Measurements from ENCODE around the gene SSH2. TPM values are rescaled to one million over a fixed set of nuclear protein-coding genes. Genes with fewer than 3 reads are reported as not detected.

The SSH2 gene
- total RNA-seq, 1 donor from 2014 or later, result 74.8 TPM

GRCh38 chr17:29582772-29583171 is 347.3 kb downstream of the SSH2 start:
- DNase-seq (ENCODE audit: extremely low read depth, low read depth, low spot score), result no peak

GRCh38 chr17:29582254-29582765 is 347.7 kb downstream of the SSH2 start:
- DNase-seq (ENCODE audit: extremely low read depth, low read depth, low spot score), result no peak

DNA sequence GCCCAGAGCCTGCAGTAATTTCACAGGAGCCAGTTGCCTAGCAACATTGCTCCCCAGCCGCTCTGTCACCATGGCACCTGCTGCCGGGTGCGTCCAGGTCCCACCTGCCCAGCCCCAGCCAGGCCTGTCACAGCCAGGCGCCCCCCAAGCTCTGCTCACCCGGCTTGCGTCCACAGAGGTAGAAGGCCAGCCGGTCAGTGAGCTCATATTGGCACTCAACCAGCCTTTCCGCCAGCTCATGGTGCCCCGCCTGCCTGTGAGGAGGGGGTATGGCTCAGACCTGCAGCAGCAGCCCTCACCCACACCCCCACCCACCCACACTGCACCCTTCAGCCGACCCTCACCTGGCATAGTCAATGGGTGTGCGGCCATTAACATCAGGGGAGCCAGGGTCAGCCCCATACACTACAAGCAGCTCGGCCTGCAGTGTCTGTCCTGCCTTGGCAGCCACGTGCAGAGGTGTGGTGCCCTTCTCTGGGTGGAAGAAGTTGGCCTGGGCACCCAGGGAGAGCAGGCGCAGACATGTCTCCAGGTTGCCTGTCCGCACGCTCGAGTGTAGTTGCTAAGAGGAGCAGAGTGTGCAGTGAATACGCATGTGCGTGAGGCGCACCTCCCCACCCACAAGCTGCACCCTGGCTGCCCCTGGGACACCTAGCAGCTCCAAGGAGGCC is 348.3 kb downstream of the SSH2 start:
- DNase-seq (ENCODE audit: extremely low read depth, low read depth, low spot score), result no peak

- peak; percentile 45 for DNase-seq (ENCODE audit: extremely low read depth, low read depth, low spot score)
Observed at GRCh38 chr17:29579866-29580771, 349.9 kb downstream of the SSH2 start.

DNA sequence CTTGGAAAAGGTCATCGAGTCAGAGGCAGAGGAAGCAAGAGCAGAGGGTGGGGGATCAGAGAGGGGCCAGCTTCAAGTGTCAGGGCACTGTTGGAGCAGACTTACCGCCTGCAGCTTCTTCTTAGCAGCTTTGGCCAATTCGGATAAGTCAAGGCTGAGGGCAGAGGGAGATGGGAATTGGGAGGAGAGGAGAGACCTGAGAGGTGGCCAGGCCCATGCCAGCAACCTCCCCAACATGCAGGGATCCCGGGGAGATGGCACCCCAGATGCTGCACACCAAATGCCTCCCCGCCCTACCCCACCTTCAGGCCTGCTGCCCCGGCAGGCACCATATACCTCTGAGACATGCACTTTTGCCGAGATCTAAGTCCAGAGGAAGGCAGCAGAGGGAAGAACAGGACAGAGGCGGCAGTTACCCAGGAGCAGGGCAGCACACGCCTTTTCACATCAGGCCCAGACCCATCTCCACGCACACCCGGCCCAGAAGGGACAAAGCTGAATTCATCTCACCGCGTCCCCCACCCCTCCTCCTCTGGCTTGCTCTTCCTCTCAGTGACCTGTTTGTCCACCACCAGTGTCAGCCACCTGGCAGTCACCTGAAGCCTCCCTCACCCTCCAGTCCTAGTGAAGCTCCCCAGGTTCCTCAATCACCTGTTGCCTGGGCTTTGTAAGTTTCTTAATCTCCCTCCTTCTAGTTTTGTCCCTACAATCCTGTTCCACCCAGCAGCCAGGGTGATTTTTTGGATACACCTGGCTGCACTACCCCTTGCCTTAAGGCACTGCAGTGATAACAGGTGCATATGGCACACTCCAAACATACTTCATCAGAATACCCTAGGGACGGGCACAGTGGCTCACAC is 351.2 kb downstream of the SSH2 start:
- no peak for DNase-seq (ENCODE audit: extremely low read depth, low read depth, low spot score)

GRCh38 chr17:29577385-29578211 is 352.4 kb downstream of the SSH2 start:
- DNase-seq (ENCODE audit: extremely low read depth, low read depth, low spot score), result no peak

DNA sequence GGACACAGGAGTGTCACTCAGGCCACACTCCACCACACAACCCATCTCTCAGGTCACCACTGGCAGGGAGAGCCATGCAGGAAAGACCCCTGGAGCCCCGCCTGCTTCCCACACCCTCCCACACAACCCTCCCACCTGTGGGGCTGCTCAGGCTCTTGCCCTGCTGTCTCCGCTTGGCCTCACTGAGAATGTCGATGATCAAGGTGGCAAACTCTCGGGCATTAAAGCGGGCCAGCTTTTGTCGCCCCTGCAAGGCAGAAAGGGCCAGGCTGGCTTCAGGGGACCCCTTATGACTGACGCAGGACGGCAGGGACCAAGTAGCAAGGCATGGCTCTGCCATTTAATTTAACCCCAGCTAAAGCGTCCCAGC is 353.0 kb downstream of the SSH2 start:
- DNase-seq (ENCODE audit: extremely low read depth, low read depth, low spot score), result no peak

DNA sequence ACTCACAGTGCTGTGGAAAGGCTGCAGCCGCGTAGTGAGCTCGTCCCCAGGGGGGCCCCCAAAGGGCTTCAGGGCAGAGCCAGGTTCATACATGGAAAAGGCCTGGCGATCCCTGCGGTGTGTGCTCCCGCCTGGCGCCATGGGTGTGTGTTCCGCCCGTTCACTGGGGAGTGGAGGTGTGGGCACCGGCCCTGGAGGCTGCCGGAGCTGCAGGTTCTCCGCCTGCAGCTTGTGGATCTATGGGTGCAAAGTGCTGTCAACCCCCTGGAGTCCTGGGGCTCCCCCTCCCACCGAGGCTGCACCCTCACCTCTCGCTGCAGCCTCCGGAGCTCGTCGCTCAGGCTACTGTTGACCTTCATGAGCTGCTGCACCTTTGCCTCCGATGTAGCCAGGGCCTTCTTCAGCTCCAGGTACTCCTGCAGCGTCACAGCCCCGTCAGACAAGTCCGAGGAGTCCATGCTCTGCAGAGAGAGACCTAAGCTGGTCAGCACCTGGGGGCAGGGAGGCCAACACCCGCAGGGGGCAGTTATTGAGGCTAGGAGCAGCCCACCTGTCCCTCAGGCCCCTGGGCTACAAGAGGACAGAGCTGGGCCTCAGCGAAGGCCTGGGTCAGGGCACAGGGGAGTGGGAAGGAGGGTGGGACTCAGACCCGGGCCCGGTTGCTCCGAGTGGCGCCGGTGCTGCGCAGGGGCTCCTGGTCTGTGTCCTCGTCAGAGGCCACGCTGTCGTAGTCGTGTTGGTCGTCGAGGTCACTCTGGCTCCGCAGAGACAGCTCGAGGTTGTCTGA is 353.6 kb downstream of the SSH2 start:
- DNase-seq (ENCODE audit: extremely low read depth, low read depth, low spot score), result no peak

Other genes with a start within 250 kb of the SSH2 start
- 0.53 TPM in 2 replicates for gene EFCAB5, start 11.4 kb upstream of the SSH2 start, total RNA-seq
- gene NSRP1, start 186.6 kb upstream of the SSH2 start, total RNA-seq, result 5.1 and 13.0 TPM in 2 replicates